DMS 273 treated with DMSO at 0.1 percent for 48 hours (cell line): ENCODE results near the gene DOCK1.

ENCODE experiments used
- DNase-seq: peaks from one replicate; lab custom pipeline; 2025; lab: John Stamatoyannopoulos, UW

The DOCK1 gene

DNA sequence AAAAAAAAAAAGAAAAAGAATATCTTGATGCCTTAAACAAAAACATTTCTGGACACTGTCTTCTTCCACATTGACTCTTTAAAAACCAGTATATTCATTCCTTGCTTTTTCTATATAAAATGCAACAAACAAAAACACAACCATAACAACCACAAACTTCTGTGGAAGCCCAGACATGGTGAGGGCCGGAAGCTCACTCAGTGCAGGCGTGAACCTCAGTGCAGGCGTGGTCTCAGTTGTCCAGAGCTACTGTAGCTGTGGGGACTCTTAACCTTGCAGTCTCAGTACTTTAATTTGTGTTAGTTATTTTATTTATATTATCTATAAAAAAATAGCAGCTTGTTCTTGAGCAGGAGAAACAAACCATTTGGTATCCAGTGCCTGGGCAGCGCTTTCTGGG, 131.8 kb downstream of the DOCK1 start:
- DNase-seq, result no peak

DNA sequence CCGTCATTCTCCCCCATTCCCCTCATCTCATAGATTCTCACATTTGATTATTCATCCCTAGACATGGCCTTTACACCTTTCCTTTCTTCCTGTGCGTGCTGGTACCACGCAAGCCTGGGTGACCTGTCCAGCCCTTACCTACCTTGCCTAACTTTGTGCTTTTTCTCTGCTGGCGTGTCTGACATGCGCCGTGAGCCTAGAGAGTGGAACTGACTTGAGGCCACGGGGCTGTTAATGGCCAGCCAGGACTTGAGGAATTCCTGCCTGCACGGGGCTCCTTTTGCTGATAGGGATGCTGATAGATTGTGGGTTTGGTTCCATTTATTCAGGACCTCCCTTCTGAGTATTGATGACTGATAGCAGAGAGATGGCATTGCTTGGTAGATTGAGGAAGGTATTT, 134.2 kb downstream of the DOCK1 start:
- no peak for DNase-seq

DNA sequence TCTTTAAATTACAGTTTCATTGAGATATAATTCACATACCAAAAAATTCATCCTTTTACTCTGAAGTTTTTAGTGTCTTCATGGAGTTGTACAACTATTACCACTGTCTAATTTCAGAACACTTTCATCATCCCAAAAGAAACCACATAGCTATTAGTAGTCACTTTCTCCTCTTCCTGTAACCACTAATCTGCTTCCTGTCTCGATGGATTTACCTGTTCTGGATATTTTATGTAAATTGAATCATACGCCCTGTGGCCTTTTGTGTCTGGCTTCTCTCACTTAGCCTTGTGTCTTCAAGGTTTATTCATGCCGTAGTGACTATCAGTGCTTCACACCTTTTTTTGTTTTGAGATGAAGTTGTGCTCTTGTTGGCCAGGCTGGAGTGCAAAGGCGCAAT, 135.5 kb downstream of the DOCK1 start:
- DNase-seq, result no peak

DNA sequence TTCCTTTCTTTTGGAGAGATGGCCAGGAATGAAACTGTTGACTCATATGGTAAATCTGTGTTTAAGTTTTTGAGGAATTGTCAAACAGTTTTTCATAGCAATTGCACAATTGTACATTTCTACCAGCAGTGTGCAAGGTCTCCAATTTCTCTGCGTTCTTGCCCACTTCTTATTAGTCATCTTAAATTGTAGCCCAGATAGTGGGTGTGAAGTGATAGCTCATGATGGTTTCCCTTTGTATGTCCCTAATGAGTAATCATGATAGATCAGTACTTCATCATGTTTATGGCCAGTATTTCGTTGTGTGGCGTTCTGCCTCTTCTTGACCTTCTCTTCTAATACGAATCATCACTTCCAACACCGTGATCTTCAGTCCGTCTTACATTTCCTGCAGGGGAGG, 136.3 kb downstream of the DOCK1 start:
- no peak for DNase-seq

DNA sequence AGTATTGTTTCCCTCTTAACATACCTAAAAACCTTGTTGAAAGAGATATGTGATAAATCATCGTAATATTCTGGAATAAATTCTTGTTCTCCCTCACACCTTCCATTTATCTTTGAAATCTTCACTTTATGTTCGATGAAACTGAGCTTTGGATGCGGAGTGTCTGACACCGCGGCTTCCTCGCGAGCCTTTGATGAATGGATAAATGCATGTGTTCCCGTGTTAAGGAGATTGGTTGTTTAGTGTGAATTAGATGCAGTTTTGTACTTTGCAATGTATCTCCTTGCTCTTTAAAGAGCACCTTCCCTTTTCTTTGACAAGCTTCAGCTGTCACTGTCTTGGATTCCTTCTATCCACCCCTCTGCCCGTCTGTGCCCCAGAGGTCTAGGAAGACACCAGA, 138.1 kb downstream of the DOCK1 start:
- DNase-seq, result no peak

DNA sequence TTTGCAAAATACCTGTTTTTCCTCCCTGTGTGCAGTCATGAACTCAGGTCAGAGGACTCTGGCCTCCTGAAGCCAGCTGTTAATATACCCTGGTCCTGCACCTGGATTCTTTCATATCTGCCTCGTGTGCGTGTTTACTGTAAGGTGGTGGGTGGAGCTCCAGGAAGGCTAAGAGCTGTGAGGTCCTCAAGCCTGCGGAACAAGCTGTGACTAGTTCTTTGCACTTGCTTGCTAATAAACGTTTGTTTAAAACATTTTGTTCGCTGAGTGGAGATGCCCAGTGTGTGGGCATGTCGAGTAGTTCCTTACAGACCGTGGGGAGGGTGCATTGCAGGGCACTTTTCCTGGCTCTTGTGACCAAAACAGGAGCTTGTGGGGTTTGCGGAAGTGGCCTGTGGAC, 139.0 kb downstream of the DOCK1 start:
- no peak for DNase-seq

DNA sequence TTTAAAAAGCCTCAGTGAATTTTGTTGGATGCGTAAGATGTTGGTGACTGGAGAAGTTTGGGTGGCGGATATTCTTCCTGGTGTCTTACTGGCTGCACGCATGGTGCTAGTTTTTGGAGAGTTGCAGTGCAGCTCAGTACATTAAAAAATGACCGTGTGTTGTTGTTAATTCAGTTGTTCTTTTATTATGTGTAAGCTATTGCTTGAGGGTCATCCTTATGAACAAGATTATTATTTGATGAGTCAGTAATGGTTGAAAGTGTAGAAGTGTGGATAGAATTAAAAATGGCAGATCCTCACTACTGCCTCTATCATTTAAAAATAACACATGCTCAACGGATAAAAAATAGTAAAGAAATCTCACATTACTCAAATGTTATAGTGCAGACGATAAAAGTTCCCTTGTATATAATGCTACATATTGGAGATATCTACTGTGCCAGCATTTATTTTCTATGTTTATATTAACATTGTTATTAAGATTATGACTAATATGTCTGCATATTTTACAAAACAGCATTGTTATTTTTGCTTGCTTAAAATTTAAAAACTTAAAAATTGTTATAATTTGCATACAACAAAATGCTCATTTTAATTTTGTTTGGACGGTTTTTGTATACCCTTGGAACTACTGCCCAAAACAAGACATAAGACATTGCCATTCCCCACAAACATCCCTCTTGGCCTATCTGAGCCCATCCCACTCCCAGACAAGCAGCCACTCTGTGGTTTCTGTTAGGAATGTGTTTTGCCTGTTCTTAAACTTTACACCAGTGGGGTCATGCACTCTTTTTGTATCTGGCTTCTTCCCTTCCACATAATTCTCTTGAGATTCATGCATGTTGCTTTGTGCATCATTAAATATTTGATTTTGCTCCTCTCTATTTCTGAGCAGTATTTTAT, 142.0 kb downstream of the DOCK1 start:
- no peak for DNase-seq

DNA sequence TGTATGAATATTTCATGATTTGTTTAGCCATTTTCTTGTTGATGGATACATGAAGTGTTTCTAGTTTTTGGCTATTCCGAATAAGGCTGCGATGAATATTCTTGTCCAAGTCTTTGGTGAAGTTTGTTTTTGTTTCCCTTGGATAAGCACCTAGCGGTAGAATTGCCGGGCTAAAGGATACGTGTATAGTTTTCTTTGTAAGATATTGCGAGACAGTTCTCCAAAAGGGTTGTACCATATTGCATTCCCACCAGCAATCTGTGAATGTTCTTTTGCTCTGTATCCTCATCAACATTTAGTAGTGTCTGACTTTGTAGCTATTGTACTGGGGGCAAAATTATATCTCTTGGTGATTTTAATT, 142.6 kb downstream of the DOCK1 start:
- no peak for DNase-seq

DNA sequence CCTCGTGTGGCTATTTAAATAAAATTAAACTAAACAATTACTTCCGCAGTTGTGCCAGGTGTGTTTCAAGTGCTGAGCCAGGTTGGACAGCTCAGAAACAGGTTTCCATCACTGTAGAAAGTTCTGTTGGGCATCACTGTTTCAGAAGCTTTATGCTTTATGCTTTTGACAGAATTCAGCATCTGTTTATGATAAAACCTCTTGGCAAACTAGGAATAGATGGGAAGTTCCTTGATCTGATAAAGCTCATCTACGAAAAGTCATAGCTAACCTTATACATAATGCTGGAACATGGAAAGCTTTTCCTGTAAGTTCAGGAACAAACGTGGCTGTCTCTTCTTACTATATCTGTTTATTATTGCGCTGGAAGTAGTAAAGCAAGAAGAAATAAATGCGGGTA, 143.4 kb downstream of the DOCK1 start:
- no peak for DNase-seq

DNA sequence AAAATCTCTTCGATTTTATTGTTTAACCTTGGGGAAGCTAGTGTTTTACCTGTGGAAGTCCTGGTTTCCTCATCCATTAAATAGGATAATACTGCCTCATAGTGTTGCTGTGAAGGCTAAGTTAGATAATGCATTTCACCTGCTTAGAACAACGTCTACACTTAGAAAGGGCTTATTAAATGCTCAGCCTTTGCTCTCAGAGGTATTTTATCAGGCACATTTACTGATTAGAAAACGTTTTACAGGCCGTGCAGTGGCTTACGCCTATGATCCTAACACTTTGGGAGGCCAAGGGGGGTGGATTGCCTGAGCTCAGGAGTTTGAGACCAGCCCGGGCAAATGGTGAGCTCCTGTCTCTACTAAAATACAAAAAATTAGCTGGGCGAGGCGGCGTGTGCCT, 146.8 kb downstream of the DOCK1 start:
- DNase-seq, result no peak

DNA sequence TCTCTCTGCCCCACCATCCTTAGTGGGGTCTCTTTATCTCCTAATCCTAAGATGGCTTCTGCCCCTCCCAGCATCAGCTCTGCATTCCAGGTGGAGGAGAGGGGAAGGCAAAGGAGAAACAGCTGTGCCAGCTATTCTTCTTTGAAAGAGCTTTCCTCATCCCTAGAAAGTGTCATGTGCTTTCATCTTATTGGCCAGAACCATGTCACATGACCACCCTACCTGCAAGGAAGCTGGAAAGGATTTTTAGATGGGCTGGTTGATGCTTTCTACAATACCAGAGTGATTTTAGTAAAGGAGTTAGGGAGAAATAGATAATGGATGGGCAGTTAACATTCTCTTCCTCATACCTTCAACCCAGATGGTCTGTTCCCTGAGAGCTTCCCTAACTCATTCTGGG, 150.0 kb downstream of the DOCK1 start:
- DNase-seq, result no peak

DNA sequence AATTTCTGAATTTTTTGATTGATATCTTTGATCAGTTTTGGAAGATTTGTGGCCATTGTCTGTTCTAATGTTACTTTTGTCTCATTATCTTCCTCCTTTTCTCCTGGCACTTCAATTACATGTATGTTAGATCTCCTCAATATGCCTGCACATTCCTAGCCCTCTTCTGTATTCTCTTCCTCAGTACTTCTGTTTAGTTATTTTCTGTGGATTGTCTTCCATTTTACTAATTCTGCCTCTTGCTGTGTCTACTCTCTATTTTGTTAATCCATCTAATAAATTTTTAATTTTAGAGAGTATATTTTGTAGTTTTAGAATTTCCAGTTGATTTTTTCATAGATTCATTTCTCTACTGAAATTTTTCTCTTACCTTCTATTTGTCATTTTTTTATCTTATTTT, 154.1 kb downstream of the DOCK1 start:
- DNase-seq, result no peak

DNA sequence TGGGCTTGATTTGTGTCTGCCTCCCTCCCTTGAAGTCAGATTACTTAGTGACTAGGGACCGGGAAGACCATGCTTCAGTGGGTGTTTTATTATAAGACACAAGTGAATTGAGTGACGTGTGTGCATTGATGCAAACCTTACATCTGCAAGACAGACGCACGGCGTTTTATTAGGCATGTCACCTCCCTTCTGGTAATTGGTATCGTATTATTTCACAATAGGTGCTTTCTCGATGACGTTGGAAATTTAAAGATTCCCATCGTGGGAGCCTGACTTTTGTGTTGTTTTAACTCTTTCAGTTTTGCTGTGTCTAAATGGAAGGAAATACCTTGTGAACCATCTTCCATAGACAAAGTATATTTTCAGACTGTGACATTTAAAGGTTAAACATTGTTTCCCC, 158.5 kb downstream of the DOCK1 start:
- DNase-seq, result no peak

DNA sequence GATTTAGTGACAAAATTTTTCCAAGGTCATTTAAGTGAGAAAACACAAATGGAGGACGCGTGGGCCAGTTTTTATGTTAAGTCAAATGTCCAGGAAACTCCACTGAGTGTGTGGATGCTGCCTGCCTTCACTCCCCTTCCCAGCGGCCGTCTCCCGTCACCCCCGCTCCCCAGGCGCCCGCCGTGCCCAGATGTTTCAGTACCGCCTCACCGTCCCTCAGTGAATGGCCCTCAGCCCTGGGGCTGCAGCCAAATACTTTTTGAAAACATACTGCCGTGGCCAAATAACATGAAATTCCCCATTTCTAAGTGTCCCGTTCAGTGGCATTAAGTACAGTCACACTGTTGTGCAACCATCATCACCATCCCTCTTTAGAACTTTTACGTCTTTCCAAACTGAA, 159.2 kb downstream of the DOCK1 start:
- no peak for DNase-seq

DNA sequence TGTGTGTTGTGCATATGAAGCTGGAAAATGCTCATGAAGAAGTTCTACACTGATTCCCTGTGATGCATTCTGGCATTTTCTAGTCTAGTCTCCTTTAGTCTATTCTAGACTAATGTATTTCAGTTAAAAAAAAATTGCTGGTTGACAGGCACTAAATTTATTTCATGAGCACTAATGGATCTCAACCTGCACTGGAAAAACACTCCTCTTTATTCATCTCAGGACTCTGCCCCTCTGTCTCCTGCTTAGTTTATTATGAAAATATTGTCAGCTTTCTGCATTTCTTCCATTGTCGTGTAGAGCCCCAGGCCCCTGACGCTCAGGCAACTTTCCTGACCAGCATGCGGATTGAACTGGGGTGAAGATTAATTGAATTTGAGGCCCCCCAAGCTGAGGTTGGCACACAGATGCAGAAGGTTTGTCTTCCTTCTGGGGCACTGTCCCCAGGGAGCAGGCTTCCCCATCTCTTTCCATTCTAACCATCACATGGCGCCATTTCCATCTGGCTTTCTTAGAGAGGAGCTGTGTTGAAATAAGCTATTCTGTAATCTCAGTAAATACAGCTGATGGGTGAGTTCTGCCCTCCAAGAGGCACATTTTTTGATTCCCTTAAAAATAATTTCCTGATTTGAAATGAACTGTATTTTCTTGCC, 162.4 kb downstream of the DOCK1 start:
- no peak for DNase-seq

DNA sequence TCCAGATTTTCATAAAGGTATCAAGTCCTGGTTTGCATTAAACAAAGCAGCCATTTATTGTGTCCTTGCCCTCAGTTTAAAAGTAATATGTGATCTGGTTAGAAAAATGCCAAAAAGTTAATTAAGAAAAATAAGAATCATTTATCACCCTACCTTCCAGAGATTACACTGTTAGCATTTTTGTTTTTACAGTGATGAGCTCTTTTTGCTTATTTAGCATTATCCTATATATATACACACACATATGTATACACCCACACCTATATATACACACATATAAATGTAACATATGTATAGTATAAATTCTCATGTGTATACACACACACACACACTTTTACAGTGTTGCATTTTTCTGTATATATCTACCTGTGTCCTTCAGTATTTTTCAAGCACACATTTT, 163.3 kb downstream of the DOCK1 start:
- no peak for DNase-seq

DNA sequence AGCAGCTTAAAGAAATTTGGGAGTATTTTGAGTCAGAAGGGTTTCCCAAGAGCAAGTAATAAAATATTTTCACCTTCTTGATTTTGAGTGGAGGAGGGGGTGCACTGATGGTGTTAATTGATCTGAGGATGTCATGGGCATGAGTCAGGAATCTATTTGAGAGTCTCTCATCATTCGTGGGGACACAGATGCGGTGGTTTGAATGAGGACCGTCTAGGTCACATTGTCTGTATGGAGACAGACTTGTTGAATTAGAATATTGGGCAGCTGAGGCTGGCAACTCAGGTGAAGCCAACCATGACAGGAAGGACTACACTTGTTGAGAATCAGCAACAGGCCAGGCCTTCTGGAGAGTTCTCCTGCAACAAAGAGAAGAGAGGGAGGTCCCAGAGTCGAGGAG, 164.2 kb downstream of the DOCK1 start:
- DNase-seq, result no peak

DNA sequence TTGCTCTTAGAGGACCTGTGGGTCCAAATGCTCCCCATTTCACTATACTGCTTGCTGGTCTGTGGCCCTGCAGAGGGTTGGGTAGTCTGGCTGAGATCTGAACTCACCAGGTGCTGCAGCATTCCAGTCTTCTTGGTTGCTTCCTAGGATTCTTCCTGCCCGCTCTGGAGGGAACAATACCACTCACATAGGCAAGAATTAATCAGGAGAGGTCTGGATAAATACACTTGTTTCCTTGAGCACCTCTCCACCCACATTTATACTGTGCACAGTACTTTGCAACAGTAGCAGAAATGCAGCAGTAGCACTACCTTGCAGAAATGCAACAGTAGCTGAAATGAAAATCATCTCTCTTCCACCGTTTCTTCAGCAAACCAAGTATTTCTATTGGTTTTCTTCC, 165.9 kb downstream of the DOCK1 start:
- no peak for DNase-seq

DNA sequence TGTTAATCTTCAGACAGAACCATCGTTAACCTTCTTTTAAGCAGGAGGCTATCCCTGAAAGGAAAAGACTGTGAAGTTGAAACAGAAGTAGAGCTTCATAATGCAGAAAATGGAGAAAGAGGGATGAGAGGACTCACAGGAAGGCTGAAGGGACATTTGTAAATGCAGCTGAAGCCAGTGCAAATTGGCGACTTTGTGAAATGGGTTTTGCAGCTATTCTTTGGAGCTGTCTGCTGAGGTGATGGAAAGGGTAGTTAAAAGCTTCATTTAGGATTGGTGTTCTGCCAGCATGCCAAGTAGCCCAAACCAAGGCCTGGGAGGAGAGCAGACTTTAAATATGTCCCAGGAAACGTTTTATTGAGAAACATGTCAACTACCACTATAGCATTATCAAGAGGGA, 168.4 kb downstream of the DOCK1 start:
- DNase-seq, result no peak

DNA sequence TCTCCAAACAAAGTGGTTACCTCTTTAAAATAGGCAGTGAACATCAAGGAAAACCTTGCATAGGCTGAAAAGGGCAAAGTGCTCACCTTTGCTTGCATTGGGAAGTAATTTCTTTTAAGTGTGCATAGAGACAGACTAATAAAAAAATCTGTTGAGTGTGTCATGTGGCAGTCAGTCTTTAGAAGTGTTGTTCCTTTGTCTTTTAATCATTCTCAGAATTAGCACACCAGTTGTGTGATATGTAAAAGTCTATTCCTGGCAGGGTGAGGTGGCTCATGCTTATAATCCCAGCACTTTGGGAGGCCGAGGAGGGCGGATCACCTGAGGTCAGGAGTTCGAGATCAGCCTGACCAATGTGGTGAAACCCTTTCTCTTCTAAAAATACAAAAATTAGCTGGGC, 174.2 kb downstream of the DOCK1 start:
- no peak for DNase-seq

DNA sequence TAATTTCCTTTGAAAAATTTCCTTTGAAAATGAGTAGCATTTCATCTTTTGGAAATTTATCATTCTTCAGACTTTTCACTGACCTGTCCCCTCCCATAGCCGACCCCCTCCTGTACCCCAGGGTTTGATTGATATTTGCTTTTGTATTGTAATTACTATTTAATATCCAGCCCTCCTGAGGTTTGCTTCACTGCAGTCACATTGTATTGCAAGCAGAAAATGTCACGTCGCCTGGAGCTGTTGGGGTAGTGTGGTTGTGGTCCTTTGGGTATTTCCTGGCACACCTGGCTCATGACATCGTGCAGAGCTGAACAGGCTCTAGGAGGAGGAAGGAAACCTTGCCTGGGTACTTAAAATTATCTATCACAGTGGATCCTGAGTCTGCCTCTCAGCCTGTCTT, 175.1 kb downstream of the DOCK1 start:
- no peak for DNase-seq

DNA sequence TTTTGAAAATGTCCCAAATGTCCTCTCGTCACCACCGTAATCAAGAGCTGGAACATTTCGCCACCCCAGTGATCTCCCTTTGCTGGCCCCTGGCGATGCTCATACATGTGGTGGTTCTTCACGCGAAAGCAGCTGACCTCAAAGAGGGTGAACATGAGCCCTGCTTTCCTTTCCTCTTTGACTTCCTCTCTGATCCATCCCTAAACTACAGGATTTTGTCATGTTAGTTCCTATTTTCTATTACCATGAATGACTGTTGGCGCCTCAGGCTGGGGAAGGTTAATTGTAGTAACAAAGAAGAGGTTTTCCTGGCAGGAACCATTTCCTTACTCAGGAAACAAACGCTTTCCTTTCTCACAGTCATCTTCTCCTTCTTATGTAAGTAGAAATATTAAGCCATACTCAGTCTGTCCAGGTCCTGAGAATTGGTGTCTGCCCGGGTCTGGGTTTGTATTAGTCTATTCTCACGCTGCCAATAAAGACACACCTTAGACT, 176.7 kb downstream of the DOCK1 start:
- no peak for DNase-seq

DNA sequence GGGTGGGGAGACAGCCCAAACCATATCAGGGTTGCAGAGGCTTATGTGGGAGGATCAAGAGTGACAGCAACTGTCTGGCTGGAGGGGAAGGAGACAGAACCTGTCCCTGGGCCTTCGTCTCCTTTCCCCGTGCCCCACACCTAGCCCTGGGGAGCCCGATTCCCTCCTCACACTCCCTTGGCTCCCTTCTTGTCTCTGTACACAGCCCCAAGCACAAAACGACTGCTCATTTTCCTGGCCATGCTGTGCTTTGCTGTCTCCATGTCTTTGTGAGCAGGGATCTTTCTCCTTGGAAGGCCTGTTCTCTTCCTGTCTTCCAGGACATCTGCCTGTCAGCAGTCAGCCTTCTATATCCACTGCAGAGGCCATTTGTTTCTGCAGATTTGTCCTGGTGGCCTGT, 177.4 kb downstream of the DOCK1 start:
- DNase-seq, result no peak

DNA sequence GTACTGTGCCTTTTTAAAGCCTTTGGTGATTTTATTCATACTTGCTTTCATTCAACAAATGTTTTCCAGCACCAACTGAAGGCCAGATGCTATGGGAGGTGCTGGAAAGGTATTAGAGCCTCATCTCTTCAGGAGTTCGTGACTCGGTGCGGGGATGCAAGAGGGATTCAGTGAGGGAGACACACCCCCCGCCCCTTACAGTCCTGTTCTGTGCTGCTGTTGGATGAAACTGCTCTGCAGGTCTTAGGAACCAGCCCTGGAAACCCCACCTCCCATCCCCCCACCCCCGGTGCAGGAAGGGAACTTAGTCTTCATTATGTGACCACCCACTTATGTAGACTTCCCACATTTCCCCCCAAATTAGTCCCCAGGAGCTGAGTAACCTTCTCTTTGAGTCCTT, 180.7 kb downstream of the DOCK1 start:
- no peak for DNase-seq
